ENCODE data around the gene MAP2K6.
"Not testable (repeated sequence)": the region's sequence is repeated elsewhere in the genome, so short reads cannot be mapped to it uniquely, and the experiment has no call there.

Gene MAP2K6

DNA sequence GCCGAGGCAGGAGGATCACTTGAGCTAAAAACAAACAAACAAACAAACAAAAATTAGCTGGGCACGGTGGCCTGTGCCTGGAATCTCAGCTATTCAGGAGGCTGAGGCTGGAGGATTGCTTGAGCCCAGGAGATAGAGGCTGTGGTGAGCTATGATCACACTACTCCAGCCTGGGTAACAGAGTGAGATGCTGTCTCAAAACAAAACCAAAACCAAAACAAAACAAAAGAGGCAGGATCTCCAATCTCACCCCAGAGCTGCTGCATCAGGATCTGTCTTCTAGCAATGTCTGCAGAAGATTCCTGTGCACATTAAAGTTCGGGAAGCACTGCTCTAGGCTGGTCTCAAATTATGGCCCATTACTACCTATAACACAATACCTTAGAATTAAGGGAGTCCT lies 43.1 kb downstream of the MAP2K6 start:
- no peak for DNase-seq (ENCODE audit: low read depth)

DNA sequence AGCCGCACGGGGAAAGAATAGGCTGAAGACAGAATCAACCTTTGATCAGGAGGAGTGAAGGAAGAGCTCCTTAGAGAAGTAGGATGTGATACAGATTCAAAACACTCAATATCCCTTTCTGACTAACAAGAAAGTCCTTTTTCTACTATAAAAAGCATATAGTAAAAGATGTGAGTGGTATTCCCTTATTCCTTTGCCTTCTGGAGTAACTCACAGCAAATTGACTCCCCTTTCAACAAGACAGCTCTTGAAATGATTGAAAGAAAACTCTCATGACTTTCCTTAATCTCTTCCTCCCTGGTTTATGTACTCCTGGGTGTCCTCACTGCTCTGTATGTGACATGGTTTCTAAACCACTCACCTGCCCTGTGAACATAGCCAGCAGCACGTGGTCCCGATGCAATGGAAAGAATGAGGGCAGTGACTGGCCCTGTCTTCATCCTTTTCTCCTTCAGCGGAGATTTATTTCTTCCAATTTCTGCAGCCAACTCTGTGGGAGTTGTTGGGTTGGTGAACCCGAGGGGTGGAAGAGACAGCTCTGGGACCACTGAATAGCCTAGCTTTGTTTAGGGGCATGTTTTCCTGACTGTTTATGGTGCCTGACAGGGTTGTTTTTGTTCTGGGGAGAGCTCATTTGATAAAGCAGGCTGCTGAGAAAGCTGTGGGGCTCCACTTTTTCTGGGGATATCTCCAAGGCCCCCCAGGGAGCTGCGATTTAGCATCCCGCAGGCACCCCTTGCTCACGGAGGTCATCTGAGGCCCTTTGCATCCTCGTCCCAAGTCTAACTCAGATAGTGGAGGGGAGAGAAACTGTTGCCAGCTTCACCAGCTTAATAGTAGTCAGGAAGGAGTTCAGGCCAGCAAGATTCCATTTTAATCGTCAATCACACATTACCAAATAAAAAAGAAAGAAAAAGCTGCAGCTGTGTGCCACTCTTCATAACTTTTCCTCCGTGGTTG lies 46.7 kb downstream of the MAP2K6 start:
- DNase-seq (ENCODE audit: low read depth) = no peak

DNA sequence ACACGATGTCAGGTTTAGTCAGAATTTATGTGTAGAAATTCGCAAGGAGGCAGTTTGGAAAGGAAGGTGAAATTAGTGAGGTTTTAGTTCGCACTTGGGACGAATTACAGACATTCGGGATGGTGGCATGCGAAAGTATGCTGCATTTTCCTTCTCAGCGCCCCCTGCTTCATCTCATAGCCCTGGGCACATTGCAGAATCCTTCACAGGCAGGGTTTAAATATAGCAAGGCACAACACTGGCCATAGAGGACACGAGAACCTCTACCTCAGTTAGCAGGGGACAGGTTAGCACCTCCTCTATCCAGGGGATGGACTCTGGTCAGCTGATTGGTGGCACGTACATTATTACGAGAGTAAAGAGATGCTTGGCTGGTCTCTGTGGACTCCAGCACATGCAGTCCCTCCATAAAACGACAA lies 47.5 kb downstream of the MAP2K6 start:
- DNase-seq (ENCODE audit: low read depth) = no peak

DNA sequence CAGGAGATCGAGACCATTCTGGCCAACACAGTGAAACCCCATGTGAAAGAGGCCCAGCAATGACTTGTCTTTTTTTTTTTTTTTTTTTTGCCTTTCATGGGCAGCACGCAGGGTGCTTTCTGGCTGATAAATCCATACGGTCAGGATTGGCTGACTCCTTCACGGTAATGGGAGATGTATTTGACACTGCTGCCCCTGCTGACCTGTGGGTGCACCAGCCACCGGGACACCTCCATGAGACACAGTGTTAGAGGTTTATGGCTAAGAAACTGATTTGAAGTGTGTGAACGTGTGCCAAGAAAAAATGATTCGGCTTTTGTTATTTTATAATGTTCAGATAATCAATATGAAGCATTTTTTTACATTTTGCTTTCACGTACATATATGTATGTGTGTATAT lies 48.4 kb downstream of the MAP2K6 start:
- no peak for DNase-seq (ENCODE audit: low read depth)

DNA sequence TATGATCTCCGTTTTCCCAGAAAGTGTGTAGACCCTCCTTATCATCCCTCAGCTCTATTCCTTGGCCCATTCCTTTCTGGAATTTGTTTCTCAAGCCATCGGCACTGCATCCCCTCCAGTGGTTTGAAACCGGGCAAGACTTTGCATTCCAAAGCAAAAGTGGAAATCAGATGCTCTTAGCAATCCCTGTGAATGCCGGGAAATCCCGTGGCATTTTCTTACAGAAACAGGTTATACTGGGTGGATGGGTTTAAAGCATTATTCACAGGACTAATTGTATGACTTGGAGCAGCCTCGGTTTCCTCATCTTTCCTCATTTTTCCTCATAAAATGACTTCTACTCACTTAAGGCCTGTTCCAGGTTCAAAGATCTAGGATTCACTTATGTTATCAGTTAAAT lies 52.0 kb downstream of the MAP2K6 start:
- DNase-seq (ENCODE audit: low read depth) = no peak

DNA sequence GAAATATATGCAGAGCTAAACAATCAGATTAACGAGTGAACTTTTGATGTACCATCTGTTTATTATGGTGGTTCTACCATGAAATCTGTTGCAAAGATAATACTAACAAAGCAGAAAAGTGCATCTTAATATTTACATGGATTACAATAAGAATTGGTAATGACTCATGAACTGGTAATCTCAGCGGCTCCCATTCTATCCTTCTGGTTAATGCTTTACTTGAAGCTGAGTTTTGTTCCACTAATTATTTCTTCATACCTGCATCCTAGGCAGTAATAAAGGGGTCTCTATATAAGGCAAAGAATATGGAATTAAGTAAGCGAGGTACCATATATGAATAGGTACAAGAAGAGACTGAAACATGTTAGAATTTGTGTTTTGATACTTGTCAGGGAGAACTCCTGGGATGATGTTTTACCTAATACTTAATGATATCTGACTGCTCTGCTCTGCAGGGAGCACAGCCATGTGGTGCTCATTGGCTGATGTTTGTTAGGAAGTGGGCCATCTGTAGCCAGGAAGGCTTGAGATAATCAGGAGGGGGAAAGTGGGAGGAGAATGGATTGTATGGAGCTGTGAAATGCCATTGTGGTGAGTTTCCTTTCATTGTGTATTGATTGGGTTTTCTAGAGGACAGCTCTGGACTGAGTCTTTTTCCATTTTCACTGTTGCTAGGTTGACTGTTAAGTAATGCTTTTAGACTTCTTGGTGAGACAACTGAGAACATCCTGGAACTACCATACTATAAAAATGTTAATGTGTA lies 52.6 kb downstream of the MAP2K6 start:
- no peak for DNase-seq (ENCODE audit: low read depth)

DNA sequence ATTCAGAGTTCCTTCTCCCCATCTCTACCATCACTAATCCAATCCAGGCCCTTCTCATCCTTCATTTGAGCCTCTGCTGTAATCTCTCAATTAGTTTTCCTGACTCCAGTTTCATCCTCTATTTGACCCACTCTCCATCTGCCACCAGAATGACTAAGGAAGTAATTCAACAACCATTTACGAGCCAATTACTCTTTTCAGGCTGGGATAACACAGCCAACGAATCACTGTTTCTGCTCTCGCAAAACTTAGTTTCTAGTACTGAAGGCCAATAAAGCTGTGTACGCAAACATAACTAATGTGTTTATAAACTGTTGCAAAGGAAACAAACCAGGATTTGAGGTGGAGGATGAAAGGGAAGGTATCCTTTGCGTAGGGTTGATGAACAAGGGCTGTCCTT lies 53.7 kb downstream of the MAP2K6 start:
- no peak for DNase-seq (ENCODE audit: low read depth)

DNA sequence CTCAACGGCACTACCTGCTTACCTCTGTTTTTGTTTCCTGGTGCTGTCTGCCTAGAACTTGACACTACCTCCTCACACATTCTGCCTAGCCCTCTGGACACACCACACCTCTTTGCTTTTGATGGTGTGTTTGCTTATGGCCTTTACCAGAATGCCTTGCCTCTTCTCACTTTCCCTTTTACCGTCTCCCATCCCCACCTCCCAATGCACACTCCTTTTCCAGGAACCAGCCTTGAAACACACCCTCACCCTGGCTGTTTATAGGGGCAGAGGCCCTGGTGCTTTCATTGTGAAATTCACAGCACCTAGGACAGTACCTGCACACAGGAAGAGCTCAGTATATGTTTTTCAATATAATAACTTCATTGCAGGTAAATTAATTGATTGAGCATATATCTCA lies 56.2 kb downstream of the MAP2K6 start:
- DNase-seq (ENCODE audit: low read depth) = no peak

DNA sequence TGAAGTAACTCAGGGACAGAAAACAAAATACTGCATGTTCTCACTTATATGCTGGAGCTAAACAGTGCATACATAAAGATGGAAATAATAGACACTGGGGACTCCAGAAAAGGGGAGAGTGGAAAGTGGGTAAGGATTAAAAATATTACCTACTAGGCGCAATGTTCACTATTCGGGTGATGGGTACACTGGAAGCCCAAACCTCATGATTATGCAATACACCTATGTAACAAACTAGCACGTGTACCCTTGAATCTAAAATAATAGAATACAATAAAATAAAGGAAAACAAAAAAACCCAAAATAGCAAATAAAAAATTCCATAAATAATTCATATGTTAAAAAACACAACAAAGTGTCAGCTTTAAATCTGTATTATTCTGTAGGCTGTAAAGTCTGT lies 56.9 kb downstream of the MAP2K6 start:
- DNase-seq (ENCODE audit: low read depth) = no peak

DNA sequence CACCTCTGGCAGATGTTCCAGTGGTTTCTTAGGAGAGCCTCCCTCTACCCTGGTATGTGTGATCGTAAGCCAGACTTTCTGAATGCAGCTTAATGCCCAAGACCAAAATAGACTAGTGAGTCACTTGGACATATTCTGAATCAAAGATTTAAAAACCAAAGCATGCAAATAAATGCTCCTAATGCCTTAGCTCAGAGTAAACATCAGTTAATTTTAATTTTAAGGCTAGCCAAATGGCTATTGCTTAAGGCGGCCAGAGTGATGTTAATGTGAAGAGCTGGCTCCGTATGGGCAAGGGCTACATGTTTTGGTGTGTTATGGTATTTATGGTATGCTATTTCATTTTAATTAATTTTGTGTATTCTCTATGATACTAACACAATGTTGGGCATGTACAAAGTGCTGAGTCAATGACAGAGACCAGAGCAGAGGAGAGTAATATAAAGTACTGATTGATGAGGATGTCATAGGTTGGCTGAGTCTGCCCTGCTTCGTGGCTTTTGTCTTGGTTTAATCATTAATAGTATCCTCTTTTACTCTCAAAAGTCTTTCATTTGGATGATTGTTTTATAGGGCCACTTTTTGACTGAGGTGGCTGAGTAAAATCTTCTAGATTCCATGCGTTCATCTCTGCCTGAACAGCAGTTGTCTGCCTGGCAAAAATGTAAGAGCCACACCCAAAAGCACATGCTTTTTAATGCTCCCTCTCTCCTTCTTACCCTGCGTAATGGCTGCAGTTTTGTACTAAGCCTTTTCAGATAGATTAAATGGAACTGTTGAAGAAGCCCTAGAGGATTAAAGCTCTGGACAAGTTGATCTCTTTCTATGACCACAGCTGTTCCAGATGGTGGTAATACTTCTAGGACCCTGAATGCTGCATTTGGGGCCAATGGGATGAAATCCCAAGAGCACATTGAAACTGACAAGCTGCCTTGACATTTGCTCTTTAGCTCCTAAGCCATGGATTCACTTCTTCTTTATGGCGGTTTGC lies 59.6 kb downstream of the MAP2K6 start:
- no peak for DNase-seq (ENCODE audit: low read depth)

DNA sequence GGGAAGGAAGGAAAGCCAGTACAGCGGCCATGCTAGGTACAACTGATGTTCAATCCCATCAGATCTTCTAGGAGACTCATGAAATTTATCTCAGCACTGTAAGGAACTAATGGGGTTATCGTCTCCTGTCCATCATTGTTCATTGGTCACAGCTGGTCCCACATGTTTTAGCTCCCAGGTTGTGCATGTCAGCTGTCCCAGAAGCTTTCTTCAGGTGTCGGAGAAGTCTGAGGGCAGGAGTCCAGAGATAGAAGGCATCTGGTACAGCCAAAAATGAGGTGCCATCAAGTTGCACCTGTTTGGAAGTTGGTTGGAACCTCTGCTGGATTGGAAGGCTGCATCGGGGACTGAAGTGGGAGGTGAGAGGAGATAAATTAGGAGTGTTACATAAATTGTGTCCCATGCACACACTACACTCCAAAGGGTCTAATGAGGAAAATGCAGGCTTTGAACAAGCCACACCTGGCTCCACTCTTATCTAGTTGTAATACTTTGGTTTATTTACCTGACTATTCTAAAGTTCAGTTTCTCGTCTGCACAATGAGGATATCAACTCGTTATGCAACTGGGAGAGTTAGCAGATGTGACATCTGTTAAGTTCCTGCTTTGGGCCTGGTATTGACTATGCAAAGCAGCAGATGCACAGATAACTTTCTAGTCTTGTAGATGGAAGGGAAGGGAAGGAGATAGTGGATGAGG lies 62.9 kb downstream of the MAP2K6 start:
- no peak for DNase-seq (ENCODE audit: low read depth)

DNA sequence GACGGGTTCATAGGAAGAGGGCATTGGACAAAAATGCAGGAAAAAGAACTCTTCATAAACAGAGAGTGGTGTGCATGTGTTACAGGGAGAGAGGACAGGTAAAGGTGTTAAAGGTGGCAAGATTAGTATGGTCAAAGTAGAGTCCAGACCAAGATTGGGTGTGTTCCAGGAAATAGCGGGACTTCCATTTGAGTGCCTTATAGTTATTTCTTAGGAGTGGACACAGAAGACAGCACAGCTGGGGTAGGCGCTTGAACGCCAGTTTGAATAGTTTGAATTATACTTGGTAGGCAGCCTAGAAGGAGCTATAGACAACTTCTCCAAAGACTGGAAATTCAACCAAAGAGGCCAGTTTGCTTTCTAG lies 63.4 kb downstream of the MAP2K6 start:
- DNase-seq (ENCODE audit: low read depth) = no peak

DNA sequence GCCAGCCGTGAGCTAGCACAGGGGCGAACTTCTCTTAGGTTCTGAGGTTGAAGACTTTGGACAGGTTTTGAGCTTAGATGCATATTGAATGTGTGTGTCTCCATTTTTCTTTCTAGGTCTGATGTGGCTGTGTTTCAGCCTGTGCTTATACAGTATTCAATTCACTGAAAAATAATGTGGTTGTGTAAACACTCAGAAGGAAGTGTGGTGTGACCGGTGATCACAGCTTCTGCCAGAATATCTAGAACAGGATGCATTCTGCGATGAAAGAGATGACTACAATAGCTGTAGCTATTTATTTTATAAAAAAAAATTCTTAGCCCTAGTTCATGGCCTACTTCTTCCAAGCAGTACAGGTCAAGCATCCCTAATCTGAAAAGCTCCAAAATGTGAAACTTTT lies 64.4 kb downstream of the MAP2K6 start:
- no peak for DNase-seq (ENCODE audit: low read depth)

DNA sequence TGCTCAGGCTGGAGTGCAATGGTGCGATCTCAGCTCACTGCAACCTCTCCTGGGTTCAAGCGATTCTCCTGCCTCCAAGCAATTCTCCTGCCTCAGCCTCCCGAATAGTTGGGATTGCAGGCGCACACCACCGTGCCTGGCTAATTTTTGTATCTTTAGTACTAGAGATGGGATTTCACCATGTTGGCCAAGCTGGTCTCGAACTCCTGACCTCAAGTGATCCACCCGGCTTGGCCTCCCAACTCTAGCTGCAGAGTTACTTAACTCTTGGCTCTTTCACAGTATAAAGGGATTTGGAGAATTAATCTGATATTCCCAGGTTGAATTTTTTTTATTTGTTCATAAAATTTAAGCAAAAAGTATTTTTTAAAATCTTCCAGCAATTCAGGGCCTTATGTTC lies 65.3 kb downstream of the MAP2K6 start:
- not testable (repeated sequence) for DNase-seq (ENCODE audit: low read depth)

DNA sequence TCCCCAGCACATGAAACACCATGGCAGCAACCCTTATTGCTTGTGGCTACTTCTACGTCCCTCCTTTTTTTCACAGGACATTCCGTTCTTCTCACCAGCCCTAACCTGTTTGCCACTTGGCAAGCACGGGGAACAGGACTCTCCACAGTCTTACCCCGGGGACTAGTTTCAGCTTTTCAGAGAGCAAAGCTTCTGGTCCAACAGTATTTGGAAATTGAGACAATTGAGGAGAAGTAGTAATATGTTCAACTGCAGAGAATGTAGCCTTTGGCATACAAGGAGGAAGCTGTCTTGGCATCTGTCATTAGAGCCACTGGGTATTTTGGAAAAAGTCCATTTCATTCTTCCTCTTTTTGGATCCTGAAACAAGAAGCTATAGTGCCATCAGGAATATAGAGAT lies 65.7 kb downstream of the MAP2K6 start:
- DNase-seq (ENCODE audit: low read depth) = no peak

DNA sequence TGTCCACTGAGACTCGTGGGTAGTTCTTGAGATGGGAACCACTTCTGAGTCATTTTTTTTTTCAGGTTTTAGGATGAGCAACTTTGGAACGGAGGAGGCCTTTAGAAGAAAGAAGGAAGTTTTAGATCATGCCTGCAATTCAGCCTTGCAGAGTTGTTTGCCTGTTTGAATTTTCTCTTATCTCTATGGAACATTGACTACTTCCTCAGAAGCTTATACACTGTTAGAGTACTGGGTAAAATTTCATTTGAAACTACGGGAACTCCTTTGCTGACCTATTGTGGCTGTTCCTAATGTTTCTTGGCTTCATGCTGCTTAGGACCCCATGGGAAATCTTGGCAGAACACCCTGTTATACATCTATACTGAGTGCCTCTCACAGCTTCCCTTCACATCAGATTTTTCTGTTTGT lies 70.8 kb downstream of the MAP2K6 start:
- no peak for DNase-seq (ENCODE audit: low read depth)

DNA sequence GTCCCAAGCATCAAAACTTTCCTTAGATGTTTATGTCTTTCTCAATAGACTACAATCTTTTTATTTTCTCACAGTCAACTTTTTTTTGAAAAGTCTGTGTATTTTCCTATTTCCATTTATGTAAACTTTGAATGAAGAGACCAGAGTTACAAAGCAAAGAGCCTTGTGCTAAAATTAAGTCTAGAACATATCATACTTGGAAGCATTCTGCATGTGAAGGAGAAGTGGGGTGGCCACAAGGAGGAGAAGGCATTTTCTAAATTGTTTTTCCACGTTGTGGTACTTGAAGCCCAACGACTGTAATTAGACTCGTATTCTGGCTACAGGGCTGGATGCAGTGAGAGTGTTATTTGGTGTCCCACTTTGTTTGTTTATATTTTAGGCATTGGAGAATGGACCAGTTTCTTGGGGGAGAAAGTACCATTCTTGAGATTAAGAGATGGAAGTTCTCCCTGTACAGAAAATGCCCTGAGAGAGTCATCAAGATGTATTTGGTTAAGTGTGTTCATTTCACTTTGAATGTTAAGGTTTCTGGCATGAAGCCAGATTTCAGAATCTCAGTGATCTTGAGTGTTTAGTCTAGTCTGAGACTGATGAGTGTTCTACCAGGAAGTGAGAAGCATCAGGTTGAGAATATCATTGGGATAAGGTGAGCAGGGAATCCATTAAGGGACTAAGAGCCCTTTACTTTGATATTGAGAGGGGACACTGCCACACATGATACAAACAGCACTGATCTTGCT lies 71.6 kb downstream of the MAP2K6 start:
- DNase-seq (ENCODE audit: low read depth) = no peak

DNA sequence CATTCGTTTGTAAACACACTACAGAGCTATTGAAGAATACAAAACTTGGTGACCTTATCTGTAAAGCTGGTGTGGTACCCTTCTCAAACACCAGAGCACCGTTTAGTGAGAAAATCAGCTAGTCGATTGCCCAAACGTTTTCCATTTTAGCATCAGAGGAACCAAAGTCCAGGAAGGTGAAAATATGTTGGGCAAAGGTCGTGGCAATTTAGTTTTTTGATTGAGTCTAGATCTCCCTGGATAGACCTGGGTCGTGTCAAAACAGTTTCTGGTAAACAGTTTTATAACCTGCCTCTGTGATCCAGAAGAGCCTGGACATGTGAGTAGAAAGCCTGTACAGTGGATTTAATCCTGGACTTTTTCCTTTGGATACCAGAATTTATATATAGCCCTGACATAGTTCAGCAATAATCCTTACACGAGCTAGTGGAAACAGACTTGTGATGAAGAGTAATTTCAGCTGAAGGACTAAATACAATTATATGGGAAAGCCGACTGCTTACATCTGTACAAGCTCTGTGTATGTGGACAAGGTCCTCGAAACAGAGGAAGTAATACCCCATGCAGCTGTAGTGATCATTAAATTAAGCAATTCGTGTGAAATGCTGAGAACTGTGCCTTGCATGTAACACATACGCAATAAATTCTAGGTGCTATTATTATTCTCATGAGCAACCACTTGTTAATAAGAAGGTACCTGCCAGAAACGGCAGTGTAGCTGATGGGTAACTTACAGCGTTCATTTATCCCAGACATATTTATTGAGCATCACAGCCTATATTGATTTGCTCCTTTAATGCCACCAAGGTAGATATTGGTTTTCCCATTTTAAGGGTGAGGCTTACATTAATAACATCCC lies 72.5 kb downstream of the MAP2K6 start:
- DNase-seq (ENCODE audit: low read depth) = no peak

DNA sequence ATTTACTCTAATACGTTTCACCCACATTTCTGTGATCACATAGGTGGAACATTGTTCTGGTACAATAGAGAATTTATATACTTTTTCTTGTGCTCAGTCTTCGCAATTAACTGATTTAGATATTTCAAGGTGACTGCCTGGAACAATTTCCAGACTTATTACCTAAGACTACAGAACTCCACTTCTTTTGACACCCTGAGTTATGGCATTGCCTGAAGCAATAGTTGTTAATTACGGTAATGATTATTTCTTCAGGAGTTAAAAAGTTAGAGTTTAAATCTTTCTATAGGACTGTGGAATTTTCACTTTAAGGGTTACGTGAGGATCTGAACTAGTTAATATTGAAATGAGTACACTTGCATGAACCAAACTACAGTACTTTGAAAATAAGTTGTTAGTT lies 74.8 kb downstream of the MAP2K6 start:
- DNase-seq (ENCODE audit: low read depth) = no peak

Measured in HS-27A (cell line).